Endometrium (tissue), 2 donors: ENCODE measurements around the gene GRM7.
A peak's percentile ranks its signal among the peaks of the same experiment; 100 is the strongest.

Experiments used
- FAIRE-seq: peaks from 2 replicates; lab custom pipeline; 2012; peaks lifted over from hg19 to GRCh38; lab: Jason Lieb, UNC
- donor health status: control.
- donor health status: control.

GRM7 gene

DNA sequence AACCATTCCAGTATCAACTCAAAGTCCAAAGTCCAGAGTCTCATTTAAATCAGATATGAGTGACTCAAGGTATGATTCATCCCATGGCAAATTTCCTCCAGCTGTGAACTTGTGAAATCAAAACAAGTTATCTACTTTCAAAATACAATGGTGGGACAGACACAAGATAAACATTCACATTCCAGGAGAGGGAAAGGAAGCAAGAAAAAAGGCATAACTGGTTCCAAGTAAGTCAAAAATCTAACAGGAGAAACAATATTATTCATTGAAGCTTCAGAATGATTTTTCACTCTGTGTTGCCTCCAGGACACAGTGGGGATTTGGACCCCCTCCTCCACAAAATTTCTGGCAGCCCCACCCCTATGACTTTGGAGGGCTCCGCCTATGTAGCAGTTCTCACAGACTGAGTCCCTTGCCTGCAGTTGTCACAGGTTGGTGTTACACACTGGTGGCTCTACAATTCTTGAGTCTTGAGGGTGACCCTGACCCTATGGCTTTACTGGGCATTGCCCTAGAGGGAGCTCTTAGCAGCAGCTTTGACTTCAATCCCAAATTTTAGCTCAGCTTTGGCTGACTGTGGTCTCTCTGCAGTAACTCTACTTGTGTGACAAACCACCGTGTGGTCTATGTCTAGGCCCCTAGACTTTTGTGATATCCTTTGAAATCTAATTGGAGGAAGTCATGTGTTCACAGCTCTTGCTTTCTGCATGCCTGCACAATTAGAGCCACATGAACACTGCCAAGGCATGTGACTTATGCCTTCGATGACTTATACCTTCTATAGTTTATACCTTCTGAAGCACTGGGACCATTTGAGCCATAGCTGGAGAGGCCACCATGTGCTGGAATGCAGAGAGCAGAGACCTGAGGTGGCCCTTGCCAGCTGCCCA, 644.2 kb downstream of the GRM7 start:
- peak; percentile 48 for FAIRE-seq

DNA sequence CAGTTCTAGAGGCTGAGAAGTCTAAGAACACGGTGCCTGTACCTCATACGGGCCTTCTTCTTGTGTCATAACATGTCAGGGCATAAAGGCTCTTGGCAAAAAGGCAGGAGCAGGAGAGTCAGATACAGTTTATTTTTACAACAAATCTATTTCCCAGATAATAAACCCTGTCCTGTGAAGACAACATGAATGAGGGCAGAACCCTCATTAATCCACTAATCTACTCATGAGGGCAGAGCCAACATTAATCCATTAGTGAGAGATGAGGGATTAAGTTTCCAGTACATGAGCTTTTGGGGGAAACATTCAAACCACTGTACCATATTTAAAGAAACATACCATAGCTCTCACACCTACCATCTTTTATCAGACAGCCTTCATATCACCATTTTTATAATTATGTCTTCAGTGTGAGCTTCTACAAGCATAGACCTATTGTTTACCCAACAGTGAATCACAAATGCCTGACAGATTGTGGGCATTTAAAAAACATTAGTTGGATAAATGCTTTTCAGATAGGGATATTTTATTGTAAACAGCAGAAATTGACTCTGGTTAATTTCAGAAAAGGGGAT, 645.8 kb downstream of the GRM7 start:
- FAIRE-seq = no peak

DNA sequence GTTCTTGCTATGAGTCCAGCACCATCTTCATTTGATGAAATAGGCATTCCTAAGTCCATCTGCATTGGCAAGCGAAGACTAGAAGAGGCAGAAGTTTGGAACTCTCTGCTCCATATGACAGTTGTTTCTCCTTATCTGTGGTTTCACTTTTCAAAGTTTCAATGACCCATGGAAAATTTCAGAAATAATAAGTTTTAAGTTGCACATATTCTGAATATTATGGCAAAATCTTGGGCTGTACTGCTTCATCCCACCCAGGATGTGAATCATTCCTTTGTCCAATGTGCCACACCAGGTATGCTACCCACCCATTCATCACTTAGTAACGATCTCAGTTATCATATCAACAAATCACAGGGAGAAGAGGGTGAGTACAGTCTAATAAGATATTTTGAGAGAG, 647.9 kb downstream of the GRM7 start:
- no peak for FAIRE-seq

DNA sequence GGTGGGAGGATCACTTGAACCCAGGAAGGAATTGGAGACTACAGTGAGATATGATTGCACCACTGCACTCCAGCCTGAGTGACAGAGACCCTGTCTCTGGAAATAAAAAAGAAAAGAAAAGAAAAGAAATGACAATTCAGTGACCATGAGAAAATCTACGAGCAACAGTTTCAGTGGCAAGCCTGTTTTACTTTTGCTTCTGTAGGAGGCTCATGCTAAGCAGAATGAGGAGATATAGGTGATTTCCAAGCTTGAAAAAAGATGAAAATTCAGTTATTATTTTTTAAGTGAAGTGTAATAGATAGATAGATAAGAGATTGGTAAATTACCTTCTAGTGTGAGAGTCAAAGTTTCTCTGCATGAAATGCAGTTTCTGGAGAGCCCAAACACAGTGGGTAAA, 651.1 kb downstream of the GRM7 start:
- no peak for FAIRE-seq

DNA sequence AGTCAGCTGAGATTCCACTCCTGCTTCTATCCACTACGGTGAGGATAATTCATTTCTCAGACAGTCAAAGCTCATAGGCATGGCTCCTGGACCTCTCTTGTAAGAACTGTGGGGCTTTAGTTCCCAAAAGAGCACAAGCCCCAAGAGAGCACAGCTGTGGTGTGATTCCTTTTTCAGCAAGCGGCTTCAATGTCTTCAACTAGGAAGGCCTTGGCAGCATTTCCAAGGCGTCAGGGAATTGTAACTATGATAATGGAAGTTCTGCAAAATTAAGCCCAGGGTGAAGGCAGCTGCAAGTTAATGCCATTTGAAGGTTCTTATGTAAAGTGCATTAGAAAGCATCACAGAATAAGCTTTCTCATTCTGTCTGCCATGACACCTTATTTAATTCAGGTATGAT, 657.1 kb downstream of the GRM7 start:
- no peak for FAIRE-seq

DNA sequence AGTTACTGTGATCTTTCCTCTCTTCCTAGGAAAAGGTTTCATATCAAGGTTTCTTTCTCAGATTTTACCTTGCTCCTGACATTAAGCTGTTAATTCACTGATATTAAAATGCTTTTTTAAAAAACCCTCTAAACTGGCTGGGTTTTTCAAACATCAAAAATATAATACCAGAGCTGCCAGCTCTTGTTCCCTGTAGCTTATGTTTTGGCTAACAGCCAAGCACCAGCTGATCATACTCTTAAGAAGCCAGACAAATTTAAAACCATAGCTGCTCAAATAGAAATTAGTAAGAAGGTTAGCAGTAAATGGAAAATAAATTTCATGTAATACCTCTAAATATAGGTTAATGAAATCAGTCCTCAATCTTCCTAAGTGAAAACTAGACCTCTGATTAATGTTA, 657.5 kb downstream of the GRM7 start:
- no peak for FAIRE-seq

DNA sequence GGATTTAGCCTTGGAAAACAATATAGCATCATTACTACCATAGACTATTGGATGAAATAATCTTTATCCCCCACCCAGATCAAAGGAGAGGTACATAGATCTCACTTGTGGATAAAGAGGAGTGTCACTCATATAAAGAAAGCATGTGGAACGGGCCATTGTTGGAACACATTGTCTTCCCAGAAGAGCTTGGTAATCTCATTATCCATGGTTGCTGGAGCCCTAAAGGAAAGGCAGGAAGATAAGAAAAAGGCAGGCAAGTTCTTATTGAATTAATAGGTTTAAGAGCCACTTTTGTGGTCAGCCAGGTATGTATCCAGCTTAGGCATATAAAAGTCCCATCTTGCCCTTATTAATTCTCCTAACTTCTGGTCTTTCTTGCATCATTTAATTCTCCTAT, 659.1 kb downstream of the GRM7 start:
- FAIRE-seq = no peak

DNA sequence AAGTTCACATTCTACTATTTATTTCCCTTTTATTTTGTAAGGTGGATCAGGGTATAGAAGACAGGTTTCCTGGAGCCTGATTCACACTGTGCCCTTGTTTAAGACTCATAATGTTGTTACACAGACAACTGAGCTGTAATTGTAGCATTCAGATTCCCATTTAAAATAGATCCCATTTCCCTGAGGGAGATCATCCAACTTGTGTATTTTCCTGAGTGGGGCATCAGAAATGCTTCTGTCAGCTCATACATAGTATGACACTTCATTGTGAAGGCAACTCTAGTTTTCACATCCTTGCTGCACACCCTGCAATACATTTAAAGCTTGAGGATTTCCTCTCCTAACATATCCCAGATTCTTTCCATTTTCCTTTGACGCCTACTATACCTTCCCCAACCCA, 659.7 kb downstream of the GRM7 start:
- FAIRE-seq = no peak

DNA sequence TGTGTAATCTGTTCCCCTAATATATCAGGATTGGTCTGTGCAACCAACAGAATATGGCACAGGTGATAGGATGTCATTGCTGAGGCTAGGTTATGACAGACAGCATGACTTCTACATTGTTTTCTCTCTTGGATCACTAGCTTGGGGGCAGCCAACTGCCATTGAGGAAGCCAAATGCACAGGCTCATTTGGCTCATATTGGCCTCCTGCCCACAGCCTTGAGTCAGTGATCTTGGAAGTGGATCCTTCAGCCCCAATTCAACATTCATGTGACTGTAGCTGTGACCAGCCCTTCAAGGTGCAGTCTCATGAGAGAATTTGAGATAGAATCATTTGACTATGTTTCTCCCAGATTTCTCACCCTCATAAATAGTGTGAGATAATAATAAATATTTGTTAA, 675.6 kb downstream of the GRM7 start:
- no peak for FAIRE-seq

DNA sequence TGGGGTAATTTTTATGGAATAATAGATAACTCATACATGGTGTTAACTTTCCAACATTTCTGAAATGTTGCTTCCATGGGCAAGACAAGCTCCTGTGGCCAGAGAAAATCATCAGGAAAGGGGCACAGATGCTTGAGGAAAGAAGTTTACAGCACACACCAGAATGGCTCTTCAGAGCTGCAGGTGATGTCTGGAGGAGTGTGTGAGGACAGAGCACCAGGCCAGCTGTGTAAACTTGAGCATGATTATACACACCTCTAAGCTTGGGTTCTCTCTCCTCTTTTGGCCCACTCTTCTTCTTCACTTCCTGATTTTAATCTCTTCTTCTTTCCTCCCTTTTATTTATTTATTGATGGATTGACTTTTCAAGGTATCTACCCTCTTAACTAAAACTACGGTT, 676.0 kb downstream of the GRM7 start:
- FAIRE-seq = no peak

DNA sequence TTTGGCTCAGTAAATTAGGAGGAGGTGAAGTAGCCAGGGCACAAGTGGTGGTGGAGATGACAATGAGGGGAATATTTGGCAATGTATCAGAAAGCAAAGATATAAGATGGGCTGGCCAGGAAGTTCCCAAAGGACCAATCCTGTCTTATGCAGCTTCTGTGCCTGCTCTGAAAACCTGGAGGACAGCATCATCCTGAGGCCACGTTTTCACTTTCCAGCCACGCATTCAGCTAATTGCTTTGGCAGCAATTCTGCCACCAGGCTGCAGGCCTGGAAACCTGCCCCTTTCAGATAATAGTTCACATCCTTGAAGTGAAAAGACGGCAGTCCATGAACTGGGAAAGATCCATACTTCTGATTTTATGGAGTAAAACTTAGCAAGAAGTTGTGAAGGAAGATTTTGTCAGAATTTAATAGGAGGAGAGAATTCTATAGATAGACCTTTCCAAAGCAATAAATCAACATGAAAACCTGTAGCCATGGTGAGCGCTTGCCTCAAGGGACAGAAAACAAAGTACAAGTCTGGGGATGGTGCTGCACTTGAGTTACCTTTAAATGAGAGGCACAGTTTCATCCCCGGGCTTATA, 682.5 kb downstream of the GRM7 start:
- FAIRE-seq = no peak

DNA sequence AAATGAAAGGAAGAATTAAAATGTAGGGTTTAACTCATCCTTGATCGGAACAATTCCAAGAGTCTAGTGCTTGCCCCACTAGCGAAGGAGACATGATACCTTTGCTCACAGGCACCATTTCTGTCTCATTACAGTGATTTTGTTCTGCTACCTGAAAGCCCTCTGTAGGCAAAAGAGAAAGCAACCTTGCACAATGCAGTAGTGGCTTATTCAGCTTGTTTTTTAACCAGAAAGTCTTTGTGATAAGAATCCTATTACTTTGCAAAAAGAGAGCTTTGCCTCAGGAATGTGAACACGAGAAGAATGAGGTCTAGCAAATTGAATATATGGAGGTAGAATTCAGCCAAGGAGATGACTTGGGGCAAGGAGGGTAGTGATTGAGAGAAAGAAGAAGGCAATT, 684.4 kb downstream of the GRM7 start:
- no peak for FAIRE-seq

DNA sequence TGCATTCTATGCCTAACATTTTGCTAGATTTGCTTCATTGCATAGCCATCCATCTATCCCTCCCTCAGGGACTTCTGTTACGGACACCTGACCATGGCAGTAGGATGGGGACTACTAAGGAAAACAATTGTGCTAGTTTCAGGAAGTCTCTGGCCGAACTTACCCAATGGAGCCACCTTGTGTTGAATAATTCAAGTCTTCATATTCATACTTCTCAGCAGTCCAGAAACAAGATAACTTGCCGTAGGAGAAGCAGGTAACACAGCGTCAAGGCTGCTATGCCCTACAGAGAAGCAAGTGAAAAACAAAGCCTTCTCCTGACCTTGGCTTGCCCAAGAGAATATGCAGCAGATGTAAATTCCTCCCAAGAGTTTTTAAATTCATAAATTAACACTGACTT, 685.3 kb downstream of the GRM7 start:
- FAIRE-seq = no peak

DNA sequence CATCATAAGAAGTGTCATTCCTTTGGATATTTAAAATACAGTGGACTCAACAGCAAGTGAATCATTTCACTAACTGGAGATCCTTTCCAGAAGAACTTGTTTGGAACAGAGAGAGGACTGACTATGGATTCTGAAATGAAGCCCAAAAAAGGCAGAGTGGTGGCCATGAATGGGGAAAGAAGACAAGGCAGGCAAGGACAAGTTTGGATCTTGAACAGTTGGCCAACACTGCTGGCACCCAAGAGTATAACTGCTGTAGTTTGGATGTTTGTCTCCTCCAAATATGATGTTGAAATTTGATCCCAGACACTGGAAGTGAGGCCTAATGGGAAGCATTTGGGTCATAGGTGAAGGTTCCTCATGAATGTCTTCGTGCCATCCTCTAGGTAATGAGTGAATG, 686.9 kb downstream of the GRM7 start:
- no peak for FAIRE-seq

DNA sequence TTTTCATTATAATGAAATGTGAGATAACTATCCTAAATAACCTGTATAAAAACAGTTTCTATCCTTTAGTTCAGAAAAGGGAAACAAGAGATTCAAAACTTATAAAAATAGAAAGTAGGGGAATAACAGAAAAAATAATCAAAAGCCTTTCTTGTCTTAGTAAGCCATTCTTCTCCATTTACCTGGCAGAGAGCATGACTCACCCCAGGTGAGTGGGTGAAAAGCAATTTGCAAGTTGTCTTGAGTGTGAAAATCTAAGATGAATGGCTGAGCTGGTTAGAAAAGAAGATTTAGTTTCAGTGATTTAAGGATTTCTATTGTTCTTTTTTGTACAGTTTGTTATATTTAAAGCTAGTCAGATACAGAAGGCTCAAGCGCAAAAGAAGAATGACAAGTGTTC, 702.0 kb downstream of the GRM7 start:
- FAIRE-seq = no peak

DNA sequence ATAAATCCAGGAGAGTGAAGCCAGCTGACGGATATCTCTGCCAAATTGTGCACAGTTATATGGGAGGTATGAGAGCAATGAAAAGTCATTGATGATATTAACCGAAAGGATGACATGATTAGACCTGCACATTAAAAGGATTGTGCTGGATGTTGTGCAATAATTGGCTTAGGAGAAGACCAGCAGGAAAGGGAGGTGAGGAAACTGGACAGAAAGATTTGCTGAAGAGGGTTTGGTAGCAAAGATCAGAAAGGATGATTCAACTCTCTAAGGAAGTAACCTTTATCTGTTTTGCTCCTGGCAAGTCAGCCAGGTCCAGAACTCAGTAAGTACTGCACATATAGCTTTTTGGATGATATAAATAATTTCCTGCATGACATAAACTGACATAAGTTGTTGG, 704.7 kb downstream of the GRM7 start:
- no peak for FAIRE-seq

DNA sequence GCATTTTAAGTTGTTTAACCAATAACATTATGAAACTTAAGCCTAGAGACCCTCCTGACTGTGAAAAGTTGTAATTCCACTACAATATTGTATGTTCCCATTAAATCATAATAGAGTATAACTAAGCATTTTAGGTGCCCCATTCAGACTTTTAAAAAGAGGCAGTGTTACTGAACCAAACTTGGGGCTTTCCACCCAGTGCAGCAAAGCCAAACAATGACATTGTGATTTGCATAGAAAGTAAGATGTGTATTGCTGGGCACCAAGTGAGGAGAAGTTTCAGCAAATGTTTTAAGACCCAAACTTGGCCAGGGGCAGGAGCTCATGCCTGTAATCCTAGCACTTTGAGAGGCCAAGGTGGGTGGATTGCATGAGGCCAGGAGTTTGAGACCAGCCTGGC, 706.2 kb downstream of the GRM7 start:
- no peak for FAIRE-seq

DNA sequence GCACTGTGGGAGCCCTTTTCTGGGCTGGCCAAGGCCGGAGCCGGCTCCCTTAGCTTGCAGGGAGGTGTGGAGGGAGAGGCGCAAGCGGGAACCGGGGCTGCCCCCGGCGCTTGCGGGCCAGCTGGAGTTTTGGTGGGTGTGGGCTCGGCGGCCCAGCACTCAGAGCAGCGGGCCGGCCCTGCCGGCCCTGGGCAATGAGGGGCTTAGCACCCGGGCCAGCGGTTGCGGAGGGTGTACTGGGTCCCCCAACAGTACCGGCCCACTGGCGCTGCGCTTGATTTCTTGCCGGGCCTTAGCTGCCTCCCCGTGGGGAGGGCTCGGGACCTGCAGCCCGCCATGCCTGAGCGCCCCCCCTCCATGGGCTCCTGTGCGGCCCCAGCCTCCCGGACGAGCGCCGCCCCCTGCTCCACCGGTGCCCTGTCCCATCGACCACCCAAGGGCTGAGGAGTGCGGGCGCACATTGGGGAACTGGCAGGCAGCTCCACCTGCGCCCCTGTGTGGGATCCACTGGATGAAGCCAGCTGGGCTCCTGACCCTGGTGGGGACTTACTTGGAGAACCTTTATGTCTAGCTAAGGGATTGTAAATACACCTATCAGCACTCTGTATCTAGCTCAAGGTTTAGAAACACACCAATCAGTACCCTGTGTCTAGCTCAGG, 707.7 kb downstream of the GRM7 start:
- FAIRE-seq = no peak

DNA sequence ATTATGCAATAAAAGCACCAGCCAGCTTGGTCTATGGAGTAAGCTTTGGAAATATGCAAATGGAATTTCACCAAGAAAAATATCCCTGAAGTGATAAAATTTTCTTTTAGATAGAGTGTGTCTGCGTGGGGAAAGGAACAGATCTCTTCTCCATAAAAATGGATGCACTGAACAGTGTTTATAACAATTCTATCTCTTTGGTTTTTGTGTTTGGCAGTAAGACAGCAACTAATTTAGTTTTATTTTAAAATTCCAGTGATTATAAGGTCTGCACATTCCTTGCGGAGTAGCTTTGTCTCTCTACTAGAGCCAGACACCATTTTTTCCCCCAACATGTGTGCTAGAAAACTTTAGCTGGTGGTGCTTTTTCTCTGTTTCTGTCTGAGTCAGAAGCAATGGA, 712.4 kb downstream of the GRM7 start:
- FAIRE-seq = peak; percentile 96

DNA sequence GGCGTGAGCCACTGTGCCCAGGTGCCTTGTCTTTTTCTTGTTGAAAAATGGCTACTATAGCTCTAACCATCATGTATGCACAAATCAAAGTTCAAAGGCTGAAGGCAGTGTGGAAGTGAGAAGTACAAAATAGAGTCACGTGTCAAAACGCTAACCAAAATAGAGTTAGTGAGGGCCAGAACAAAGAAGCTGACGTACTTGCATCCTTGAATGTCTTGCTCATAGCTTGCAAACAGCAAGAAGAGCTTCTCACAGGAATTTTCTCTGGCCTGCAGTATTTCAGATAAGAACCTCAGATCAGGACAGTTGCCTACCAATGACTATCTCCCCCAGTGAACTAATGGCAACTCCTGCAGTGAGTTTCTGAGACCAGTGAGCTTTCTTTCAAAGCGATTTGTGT, 713.5 kb downstream of the GRM7 start:
- FAIRE-seq = no peak

DNA sequence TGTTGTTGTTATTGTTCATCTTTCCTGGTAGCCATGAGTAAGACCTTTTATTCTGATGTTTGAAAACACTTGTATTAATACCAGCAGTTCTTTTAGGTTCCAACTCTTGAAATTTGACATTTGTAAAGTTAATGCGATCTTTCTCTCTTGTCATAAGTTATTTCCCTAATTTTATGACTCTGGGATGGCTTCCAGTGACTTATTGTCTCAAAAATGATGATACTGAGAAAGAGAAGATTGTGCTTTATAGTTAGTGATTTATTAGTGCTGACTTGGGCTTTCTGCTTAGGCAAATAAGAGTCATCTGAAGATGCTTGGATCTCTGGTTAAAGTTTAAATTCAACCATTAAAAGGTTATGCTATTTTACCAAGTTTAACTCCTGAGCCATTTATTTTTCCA, 715.2 kb downstream of the GRM7 start:
- FAIRE-seq = peak; percentile 97

DNA sequence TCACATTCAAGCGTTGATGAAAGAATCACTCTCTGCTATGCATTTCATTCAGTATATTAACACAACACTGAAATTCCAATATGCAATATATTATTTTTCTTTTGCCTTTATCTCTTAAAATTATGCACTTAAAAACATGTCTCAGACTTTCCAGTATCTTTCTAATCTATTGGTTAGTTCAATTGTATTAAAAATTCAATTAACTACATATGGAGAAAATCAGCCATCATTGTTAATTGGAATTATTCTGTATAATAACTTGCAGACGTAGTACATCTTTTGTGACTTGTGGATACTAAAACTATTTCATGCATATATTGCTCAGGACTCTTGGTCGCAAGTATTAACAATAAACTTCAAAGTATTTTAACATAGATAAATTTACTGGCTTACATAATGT, 715.6 kb downstream of the GRM7 start:
- FAIRE-seq = peak; percentile 23

DNA sequence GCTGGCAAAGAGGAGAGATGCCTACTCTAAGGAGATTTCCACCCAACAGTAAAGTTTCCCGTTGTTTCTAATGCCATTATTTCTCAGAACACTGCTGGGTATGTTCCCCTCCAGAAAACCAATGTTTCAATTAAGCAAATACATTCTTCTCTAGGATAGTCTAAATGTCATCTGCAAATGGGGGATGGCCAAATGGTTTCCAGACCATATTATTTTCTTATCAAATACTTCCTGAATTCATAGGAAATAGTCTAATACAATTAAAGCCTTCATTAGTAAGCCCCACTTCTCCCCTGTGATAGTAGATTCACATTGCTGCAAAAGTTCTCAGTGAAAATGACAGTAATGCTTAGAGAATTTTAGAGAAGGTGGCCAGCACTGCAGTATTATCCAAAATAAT, 716.6 kb downstream of the GRM7 start:
- FAIRE-seq = no peak
